IPS-NIHi7 (cell line): ENCODE data around the gene MTRF1L.
A peak's percentile ranks its signal among the peaks of the same experiment; 100 is the strongest.

ENCODE experiments used
- DNase-seq: peaks from one replicate; pipeline ENCODE4 v3.0.0; 2012; ENCODE audit warnings: mixed read lengths; ENCODE audit errors: extremely low spot score

The MTRF1L gene

GRCh38 chr6:153002613-153003365, at the start of gene MTRF1L:
Gene MTRF1L, minus strand, starts transcription at chr6:153002709. Its CDS starts 24 bp downstream, at chr6:153002685.
- peak; percentile 91 for DNase-seq

GRCh38 chr6:153051801-153052200, 49.3 kb upstream of the MTRF1L start:
- no peak for DNase-seq

- DNase-seq, result no peak
These were observed 46.1 kb upstream of the MTRF1L start for GRCh38 chr6:153048631-153049030.

GRCh38 chr6:153047386-153047785, 44.9 kb upstream of the MTRF1L start:
- DNase-seq, result no peak

- DNase-seq, result no peak
These were observed 42.8 kb upstream of the MTRF1L start for GRCh38 chr6:153045271-153045670.

GRCh38 chr6:153044295-153044694, 41.8 kb upstream of the MTRF1L start:
- no peak for DNase-seq

GRCh38 chr6:153043719-153044118, 41.2 kb upstream of the MTRF1L start:
- DNase-seq, result no peak

- DNase-seq, result no peak
These were observed 36.0 kb upstream of the MTRF1L start for GRCh38 chr6:153038378-153039057.

- no peak for DNase-seq
These were observed 31.6 kb upstream of the MTRF1L start for GRCh38 chr6:153034139-153034538.

GRCh38 chr6:153032255-153032882, 29.9 kb upstream of the MTRF1L start:
- DNase-seq, result no peak

- no peak for DNase-seq
These were observed 28.9 kb upstream of the MTRF1L start for GRCh38 chr6:153031335-153031955.

GRCh38 chr6:153028963-153029362, 26.5 kb upstream of the MTRF1L start:
- DNase-seq, result no peak

- no peak for DNase-seq
These were observed 25.8 kb upstream of the MTRF1L start for GRCh38 chr6:153028286-153028685.

- DNase-seq, result no peak
These were observed 25.0 kb upstream of the MTRF1L start for GRCh38 chr6:153027480-153027879.

GRCh38 chr6:153024709-153025017, 22.2 kb upstream of the MTRF1L start:
- DNase-seq, result no peak

- DNase-seq, result peak; percentile 64
These were observed 21.6 kb upstream of the MTRF1L start for GRCh38 chr6:153023977-153024708.

- no peak for DNase-seq
These were observed 15.8 kb upstream of the MTRF1L start for GRCh38 chr6:153018355-153018754.

- DNase-seq, result no peak
These were observed 14.3 kb upstream of the MTRF1L start for GRCh38 chr6:153016846-153017245.

GRCh38 chr6:153015094-153015640, 12.7 kb upstream of the MTRF1L start:
- no peak for DNase-seq

- no peak for DNase-seq
These were observed 10.9 kb upstream of the MTRF1L start for GRCh38 chr6:153013438-153013837.

GRCh38 chr6:153012856-153013255, 10.3 kb upstream of the MTRF1L start:
- DNase-seq, result no peak

- no peak for DNase-seq
These were observed 819 bp upstream of the MTRF1L start for GRCh38 chr6:153003366-153003690.
